Psoas muscle (tissue), 8 donors: Measurements from ENCODE around the gene SUFU. TPM values are rescaled to one million over a fixed set of nuclear protein-coding genes. Genes with fewer than 3 reads are reported as not detected.

Experiments
- ATAC-seq, 4 donors: fragments of 200-7000 bp; cut with Tn5 transposase; one replicate each; pipeline ENCODE4 v1.9.1; 2020; ENCODE audit warnings: moderate library complexity in 3 of 4, mild to moderate bottlenecking in 2 of 4
- DNase-seq, 2 donors: peaks; one replicate each; pipeline ENCODE4 v3.0.0-alpha.2; 2020
- H3K27ac ChIP-seq: fragments of 200-600 bp; one replicate; pipeline ENCODE4 v1.8.0; 2022
- H3K27me3 ChIP-seq, 3 donors: fragments of 200-600 bp in 1 of 3; one replicate each; pipeline versions ENCODE4 v1.6.1 to v1.8.0; 2013 to 2022; ENCODE audit warnings: low read length in 2 of 3, mild to moderate bottlenecking in 2 of 3, moderate library complexity in 1 of 3; ENCODE audit not compliant: insufficient read depth in 3 of 3
- H3K36me3 ChIP-seq, 2 donors: fragments of 200-600 bp in 1 of 2; one replicate each; pipeline versions ENCODE4 v1.6.1 to v1.8.0; 2013 to 2022; ENCODE audit warnings: low read depth in 1 of 2, mild to moderate bottlenecking in 1 of 2, moderate library complexity in 1 of 2; ENCODE audit not compliant: insufficient read depth in 1 of 2
- H3K4me1 ChIP-seq: fragments of 200-600 bp; one replicate; pipeline ENCODE4 v1.8.0; 2022
- H3K4me3 ChIP-seq: fragments of 200-600 bp; one replicate; pipeline ENCODE4 v1.8.0; 2022; ENCODE audit warnings: mild to moderate bottlenecking
- H3K9me3 ChIP-seq: fragments of 200-600 bp; one replicate; pipeline ENCODE4 v1.8.0; 2022
- WGBS, 3 donors: extraction: QIAGEN DNeasy Blood & Tissue Kit; methylation state at CpG; one replicate each; pipeline versions ENCODE4 v1.1.6 to v1.1.7; 2013; 5-methylcytosine and 5-hydroxymethylcytosine counted together
- intact Hi-C, 2 donors: fragments of 100-400 bp; cut with DNase I; formaldehyde crosslinking; loops; one replicate each; pipeline versions ENCODE4 v1.11.0 to v1.14.2; 2022
- polyA plus RNA-seq, 3 donors: library from polyadenylated mRNA; stranded (reverse); fragments of 200-250 nt; gene quantifications; one replicate each; pipeline ENCODE4 v1.2.3, GENCODE V29; 2013
- total RNA-seq, 4 donors: library from RNA; stranded (reverse); fragmentation: NEBNext Ultra II Directional in 2 of 4; extraction: Animal tissue kit (Norgen Biotek cat#: 25700) in 2 of 4; gene quantifications; one replicate each; pipeline versions ENCODE4 v1.2.1 to v1.2.4, GENCODE V29; 2021 to 2023
- TF ChIP-seq, protein P1 (sequence below): fragments of 200-600 bp; IDR thresholded peaks from one replicate; pipeline ENCODE4 v1.8.0; 2022; ENCODE audit warnings: antibody characterized with exemption
- donor health status: healthy with polysubstance abuse.
- donor health status: DM: no; HTN: no; CAD: no; lungs with moderate emphysema.
- donor health status: Bipolar disorder and iron deficiency.
- donor health status: healthy.
- donor health status: DM: yes; HTN: yes; CAD: no.
- donor health status: DM: no; HTN: no; CAD: no.
- donor health status: DM: no; HTN: no; CAD: no.
- donor health status: DM: yes; HTN: yes; CAD: no.

SUFU gene
- total and polyA plus RNA-seq, 7 donors, result 2.1 to 6.8 (median 5.1) TPM

DNA sequence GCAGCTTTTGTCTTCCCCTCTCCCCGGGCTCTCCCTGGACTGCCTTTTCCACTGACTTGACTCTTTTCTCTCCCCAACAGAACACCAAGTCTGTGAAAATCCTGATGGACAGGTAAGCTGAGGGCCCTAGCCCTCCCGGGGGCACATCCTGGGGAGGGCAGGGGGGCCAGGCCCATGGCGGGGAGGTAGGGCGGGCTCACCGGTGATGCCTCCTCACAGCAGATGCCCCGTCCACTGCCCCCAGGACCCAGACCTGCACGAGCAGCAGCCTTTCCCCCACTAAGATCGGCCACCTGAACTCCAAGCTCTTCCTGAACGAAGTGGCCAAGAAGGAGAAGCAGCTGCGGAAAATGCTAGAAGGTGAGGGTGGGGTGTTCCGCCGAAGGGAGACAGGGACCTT is 152.3 kb downstream of the SUFU start:
- Histone ChIP-seq H3K4me1 (peaks cover 15% of the 10 kb centered on the region), H3K9me3 (no peaks in the 10 kb centered on the region), H3K27me3 (no peaks in the 10 kb centered on the region), H3K36me3 (peaks cover 0 to 76% of the 10 kb centered on the region in 2 donors), H3K27ac (no peak overlapping the region), H3K4me3 (no peak overlapping the region)
- no peak for ATAC-seq
- WGBS, 3 donors, result 87 to 93% (median 91%) methylated on average over 12 of the region's 12 CpGs
- TF ChIP-seq, protein P1, sequence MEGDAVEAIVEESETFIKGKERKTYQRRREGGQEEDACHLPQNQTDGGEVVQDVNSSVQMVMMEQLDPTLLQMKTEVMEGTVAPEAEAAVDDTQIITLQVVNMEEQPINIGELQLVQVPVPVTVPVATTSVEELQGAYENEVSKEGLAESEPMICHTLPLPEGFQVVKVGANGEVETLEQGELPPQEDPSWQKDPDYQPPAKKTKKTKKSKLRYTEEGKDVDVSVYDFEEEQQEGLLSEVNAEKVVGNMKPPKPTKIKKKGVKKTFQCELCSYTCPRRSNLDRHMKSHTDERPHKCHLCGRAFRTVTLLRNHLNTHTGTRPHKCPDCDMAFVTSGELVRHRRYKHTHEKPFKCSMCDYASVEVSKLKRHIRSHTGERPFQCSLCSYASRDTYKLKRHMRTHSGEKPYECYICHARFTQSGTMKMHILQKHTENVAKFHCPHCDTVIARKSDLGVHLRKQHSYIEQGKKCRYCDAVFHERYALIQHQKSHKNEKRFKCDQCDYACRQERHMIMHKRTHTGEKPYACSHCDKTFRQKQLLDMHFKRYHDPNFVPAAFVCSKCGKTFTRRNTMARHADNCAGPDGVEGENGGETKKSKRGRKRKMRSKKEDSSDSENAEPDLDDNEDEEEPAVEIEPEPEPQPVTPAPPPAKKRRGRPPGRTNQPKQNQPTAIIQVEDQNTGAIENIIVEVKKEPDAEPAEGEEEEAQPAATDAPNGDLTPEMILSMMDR, result no peak
- intact Hi-C loops, result no loop called here
- peak in 1 of 2 donors; percentile 10 for DNase-seq

DNA sequence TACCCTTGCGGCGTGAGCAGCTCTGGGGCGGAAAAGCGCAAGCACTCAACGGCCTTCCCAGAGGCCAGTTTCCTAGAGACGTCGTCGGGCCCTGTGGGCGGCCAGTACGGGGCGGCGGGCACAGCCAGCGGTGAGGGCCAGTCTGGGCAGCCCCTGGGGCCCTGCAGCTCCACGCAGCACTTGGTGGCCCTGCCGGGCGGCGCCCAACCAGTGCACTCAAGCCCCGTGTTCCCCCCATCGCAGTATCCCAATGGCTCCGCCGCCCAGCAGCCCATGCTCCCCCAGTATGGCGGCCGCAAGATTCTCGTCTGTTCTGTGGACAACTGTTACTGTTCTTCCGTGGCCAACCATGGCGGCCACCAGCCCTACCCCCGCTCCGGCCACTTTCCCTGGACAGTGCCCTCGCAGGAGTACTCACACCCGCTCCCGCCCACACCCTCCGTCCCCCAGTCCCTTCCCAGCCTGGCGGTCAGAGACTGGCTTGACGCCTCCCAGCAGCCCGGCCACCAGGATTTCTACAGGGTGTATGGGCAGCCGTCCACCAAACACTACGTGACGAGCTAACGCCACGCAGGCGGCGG is 153.1 kb downstream of the SUFU start:
- Histone ChIP-seq H3K27me3 (no peaks in the 10 kb centered on the region), H3K4me3 (no peak overlapping the region), H3K27ac (no peak overlapping the region), H3K36me3 (peaks cover 0 to 67% of the 10 kb centered on the region in 2 donors), H3K9me3 (no peaks in the 10 kb centered on the region), H3K4me1 (peaks cover 10% of the 10 kb centered on the region)
- DNase-seq (peak; percentile 14 to 52), ATAC-seq (no peak)
- 90 to 91% (median 90%) methylated on average over 40 to 42 of the region's 42 CpGs for WGBS, 3 donors
- TF ChIP-seq, protein P1, result no peak
- intact Hi-C loops, result no loop called here

DNA sequence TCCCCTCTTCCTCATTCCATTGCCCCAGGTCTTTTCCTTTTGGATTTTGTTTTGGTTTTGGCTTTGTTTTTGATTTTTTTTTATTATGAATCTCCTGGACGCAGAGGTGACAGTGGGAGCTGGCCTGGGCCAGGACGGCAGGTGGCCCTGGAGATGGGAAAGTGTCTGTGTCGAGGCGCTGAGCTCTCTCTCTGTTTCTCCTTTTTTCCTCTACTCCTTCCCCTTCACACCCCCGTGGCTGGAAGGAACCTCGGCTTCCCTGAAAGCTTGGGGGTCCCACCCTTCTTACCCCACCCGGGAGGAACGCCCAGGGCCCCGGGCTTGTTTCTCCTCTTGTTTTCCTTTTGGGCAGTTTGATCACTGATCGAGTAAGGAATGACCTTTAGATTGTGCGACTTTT is 153.7 kb downstream of the SUFU start:
- Histone ChIP-seq H3K27me3 (no peaks in the 10 kb centered on the region), H3K36me3 (peaks cover 0 to 64% of the 10 kb centered on the region in 2 donors), H3K27ac (no peak overlapping the region), H3K9me3 (no peaks in the 10 kb centered on the region), H3K4me3 (no peak overlapping the region), H3K4me1 (peaks cover 10% of the 10 kb centered on the region)
- TF ChIP-seq, protein P1, result no peak
- ATAC-seq (no peak), DNase-seq (peak in 1 of 2 donors; percentile 10)
- intact Hi-C loops, result no loop called here
- whole genome bisulfite sequencing, 3 donors, result 66 to 74% (median 69%) methylated on average over 11 of the region's 11 CpGs

DNA sequence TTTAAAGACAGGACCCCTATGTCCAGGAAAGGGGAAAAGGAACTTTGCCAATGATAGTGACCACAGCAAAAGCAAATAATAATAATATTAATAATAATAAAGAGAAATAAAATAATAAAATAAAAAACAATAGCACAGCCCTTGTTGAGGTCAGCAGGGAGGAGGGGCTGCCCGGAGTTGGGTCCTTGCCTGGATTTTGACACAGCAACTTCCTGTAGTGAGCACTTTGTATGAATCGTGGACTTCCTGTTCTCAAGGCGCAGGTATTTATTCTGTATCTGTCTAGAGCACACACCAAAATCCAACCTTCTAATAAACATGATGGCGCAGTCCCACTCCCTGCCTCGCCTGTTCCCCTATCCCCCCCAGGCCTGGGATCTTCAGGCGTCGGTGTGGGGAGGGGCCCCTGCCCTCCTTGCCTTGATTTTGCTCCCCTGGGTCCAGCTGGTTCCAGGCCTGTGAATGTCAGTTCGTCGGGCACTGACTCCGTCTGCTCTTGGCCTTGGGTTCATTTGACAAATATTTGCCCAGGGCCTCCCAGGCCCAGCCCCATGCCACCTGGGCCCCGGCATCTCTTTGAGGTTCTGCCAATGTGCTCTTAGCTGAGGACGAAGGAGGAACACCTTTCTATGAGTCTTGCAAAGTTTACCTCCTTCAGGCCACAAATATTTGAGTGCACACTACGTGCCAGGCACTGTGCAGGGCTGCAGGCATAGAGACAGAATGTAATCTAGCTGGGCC is 154.4 kb downstream of the SUFU start:
- H3K4me1 ChIP-seq, result peaks cover 10% of the 10 kb centered on the region
- no peaks in the 10 kb centered on the region for H3K9me3 ChIP-seq
- 56 to 62% (median 60%) methylated on average over 13 of the region's 13 CpGs for WGBS, 3 donors
- no peak for ATAC-seq
- no peaks in the 10 kb centered on the region for H3K27me3 ChIP-seq
- intact Hi-C loops, result no loop called here
- TF ChIP-seq, protein P1, result no peak
- H3K4me3 ChIP-seq, result no peak overlapping the region
- peaks cover 0 to 57% of the 10 kb centered on the region in 2 donors for H3K36me3 ChIP-seq
- DNase-seq, result peak; percentile 28 to 48
- peak overlapping the region; percentile 44 for H3K27ac ChIP-seq
